ENCODE results near the gene TMEM229A.
"Not testable (repeated sequence)": the region's sequence is repeated elsewhere in the genome, so short reads cannot be mapped to it uniquely, and the experiment has no call there.

Gene TMEM229A

GRCh38 chr7:124032369-124033094, at the start of gene TMEM229A:
TSS of gene TMEM229A (minus strand) at chr7:124033067. CDS start at chr7:124033003, 64 bp downstream.
- DNase-seq (ENCODE audit: low read depth, low spot score) = no peak

GRCh38 chr7:124082234-124082633, 49.4 kb upstream of the TMEM229A start:
- not testable (repeated sequence) for DNase-seq (ENCODE audit: low read depth, low spot score)

DNA sequence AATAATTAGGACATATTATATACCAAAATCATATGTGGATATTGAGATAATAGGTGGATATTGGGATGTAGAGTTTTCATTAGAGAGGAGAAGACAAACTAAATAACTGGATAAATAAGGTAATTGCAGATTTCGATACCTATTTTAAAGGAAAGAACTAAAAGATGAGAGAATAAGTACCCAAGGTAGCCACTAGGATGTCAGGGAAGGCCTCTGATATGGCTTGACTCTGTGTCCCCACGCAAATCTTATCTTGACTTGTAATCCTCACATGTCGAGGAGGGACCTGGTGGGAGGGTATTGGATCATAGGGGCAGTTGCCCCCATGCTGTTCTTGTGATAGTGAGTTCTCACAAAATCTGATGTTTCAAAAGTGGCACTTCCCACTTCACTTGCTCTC, 44.7 kb upstream of the TMEM229A start:
- no peak for DNase-seq (ENCODE audit: low read depth, low spot score)

- no peak for DNase-seq (ENCODE audit: low read depth, low spot score)
Observed at GRCh38 chr7:124076841-124077240, 44.0 kb upstream of the TMEM229A start.

DNA sequence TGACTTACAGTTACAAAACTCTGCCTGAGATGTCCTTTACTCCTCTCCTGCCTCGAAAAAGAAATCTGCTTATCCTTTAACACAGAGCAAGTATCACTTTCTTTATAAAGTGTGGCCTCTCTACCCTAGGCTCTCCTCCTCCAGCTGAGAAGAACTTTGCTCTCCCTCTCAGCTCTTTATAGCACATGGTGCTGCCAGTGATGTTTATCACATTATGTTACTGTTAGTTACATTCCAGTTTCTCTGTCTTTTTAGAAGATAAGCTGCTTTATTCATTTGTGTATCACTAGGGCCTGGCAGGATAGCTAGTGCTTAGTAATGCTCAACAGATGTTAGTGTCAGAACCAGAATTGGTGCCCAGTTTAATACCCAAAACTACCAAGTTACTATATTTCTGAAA, 41.1 kb upstream of the TMEM229A start:
- DNase-seq (ENCODE audit: low read depth, low spot score) = no peak

DNA sequence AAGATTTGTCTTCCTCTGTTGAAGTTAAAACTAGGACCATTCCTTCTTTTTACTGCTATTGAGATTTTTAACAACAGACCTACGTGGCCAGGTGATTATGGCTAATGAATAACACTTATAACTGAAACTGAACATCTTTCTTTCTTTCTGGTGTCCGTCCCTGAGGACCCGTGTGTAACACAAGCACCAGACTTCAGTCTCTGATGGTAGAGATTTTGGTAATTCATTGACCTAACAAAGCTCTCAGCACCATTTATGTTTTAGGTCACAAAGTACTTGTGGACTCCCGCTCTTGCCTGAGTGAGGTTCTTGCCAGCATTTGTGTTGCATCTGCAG, 40.4 kb upstream of the TMEM229A start:
- DNase-seq (ENCODE audit: low read depth, low spot score) = no peak

- no peak for DNase-seq (ENCODE audit: low read depth, low spot score)
Observed at GRCh38 chr7:124072603-124073309, 39.9 kb upstream of the TMEM229A start.

- no peak for DNase-seq (ENCODE audit: low read depth, low spot score)
Observed at GRCh38 chr7:124071843-124072242, 39.0 kb upstream of the TMEM229A start.

DNA sequence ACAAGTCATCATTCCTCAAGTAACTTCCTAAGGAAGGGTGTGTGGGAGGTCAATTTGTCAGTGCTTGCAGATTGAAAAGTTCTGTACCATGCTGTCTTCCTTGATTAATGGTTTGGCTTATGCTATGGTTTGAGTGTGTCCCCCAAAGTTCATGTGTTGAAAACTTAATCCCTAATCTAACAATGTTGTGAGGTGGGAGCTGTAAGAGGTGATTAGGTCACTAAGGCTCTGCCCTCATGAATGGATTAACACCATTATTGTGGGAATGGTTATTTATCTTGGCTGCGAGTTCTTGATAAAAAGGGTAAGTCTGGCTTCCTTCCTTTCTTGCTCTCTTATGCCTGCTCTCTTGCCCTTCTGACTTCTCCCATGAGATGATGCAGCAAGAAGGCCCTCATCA, 29.3 kb upstream of the TMEM229A start:
- no peak for DNase-seq (ENCODE audit: low read depth, low spot score)

GRCh38 chr7:124060528-124060927, 27.7 kb upstream of the TMEM229A start:
- DNase-seq (ENCODE audit: low read depth, low spot score) = no peak

GRCh38 chr7:124059375-124059774, 26.5 kb upstream of the TMEM229A start:
- no peak for DNase-seq (ENCODE audit: low read depth, low spot score)

DNA sequence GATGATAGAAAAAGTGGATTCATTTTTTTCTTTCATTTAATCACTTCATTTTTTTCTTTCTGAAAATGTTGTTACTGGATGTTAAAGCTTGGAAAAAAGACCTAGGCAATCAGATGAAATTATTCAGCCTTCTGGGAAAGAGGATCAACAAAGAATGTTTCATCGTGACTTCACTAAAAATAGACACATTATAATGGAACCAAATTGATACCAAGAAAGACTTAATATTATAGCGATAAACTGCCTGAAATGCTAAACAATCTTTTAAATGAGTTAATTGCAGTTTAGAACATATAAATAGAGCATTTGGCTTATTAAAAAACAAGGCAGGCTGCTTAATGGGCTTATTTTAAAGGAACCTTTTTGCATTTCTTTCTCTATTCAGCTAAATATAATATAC, 25.6 kb upstream of the TMEM229A start:
- no peak for DNase-seq (ENCODE audit: low read depth, low spot score)

DNA sequence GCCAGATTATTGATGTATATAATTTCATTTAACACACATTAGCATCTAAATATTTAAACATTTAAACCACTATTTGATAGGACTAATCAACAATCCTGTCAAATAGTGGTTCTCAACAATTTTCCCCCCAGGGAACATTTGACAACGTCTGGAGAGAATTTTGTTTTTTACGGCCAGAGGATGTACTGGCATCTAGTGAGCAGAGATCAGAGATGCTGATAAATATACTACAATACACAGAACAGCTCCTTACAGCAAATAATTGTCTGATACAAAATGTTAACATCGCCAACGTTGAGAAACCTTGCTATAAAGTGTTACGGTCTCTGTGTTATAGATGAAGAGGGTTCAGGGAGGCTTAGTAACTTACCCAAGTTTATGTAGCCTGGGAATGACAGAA, 25.0 kb upstream of the TMEM229A start:
- DNase-seq (ENCODE audit: low read depth, low spot score) = no peak

DNA sequence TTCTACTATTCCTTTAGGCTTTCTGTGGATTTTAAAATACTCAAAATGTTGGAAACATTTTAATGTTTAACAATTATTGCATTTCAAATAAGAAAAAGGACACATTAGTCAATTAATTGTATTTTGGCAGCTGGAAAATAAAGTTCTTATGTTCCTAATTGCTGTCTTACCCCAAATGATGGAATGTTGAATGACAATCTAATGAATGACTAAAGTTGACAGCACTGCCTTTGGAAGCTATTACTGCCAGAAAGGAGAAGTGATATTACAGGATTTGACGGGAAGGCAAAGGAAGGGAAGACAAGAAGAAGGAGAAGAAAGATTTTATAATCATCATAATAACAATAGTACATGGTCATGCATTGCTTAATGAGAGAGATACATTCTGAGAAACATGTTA, 23.4 kb upstream of the TMEM229A start:
- DNase-seq (ENCODE audit: low read depth, low spot score) = no peak

- no peak for DNase-seq (ENCODE audit: low read depth, low spot score)
Observed at GRCh38 chr7:124051681-124052377, 19.0 kb upstream of the TMEM229A start.

- no peak for DNase-seq (ENCODE audit: low read depth, low spot score)
Observed at GRCh38 chr7:124042826-124043225, 10.0 kb upstream of the TMEM229A start.

DNA sequence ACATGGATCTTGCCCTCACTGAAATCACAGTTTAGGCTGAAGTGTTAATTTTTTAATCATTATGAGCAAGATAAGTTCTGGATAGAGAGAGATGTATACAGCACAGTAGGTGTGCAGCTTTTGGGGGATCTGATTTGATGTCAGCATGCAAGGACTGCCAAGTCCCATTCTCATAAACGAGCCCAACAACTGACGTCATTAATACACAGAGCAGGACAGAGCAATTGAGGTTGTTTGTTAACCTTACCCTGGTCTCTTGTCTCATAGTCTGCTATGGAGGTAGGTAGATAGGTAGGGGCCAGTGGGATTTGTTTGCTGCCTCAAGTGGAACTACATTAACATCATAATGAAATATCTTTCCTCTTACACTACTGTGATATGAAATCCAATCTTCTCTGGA, 8.6 kb upstream of the TMEM229A start:
- no peak for DNase-seq (ENCODE audit: low read depth, low spot score)

DNA sequence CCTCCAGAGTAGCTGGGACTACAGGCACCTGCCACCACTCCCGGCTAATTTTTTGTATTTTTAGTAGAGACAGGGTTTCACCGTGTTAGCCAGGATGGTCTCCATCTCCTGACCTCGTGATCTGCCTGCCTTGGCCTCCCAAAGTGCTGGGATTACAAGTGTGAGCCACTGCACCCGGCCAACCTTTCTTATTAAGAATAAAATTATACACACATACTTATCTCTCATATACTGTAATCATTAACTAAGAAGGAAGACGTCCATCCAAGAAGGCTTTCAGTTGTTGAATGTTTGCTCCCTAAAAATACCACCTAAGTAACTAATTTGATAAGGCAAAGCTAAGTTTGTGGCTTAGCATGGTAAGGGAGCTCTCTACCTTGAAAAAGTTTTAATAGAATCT, 5.0 kb upstream of the TMEM229A start:
- not testable (repeated sequence) for DNase-seq (ENCODE audit: low read depth, low spot score)

DNA sequence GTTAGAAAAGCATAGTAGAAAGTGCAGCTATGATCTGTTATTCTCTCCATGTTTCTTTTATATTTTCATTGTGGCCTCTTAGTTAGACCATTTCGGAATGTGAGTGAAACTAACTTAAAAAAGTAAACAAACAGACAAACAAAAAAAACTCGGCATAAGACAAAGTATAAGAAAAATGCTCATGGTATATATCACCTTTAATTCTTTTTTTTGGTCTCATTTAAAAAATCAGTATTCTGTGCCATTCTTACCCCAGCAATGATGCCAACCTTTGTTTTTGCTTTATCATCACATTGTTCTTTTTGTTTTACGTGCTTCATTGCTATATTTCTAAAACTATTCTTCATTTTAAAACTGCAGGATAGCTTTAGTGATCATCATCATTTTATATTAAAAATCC, 2.8 kb upstream of the TMEM229A start:
- no peak for DNase-seq (ENCODE audit: low read depth, low spot score)

DNA sequence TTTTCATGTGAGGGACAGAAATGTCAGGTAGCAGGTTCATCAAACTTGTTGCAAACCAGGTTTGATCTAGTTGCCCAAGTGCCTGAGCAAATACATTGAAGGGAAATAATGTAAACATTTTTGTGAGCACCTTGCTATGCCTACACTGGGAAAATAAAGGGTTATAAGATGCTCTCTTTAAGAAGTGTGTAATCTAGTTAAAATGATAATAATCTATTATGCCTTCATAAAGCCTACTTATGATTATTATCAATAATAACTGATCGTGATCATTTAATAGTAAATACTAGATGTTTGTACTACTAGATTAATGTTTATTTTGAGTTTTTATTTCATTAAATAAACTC, 1.9 kb upstream of the TMEM229A start:
- DNase-seq (ENCODE audit: low read depth, low spot score) = no peak

GRCh38 chr7:124033807-124034753, 1.2 kb upstream of the TMEM229A start:
- no peak for DNase-seq (ENCODE audit: low read depth, low spot score)
